Peyer's patch (tissue), 4 donors: Measurements from ENCODE around the gene SURF1. TPM values are rescaled to one million over a fixed set of nuclear protein-coding genes. Genes with fewer than 3 reads are reported as not detected.
"Not testable (repeated sequence)": the region's sequence is repeated elsewhere in the genome, so short reads cannot be mapped to it uniquely, and the experiment has no call there.

Experiments
- DNase-seq, 3 donors: peaks; one replicate each; pipeline ENCODE4 v3.0.0-alpha.2; 2017 to 2019
- H3K27ac ChIP-seq, 4 donors: fragments of 200-600 bp; sonication (generic); one replicate each; pipeline ENCODE4 v1.5.1; 2016 to 2019
- H3K27me3 ChIP-seq, 2 donors: fragments of 200-600 bp; sonication (generic); one replicate each; pipeline ENCODE4 v1.5.1; 2019
- H3K36me3 ChIP-seq, 3 donors: fragments of 200-600 bp; sonication (generic); one replicate each; pipeline ENCODE4 v1.5.1; 2016 to 2019
- H3K4me1 ChIP-seq, 4 donors: fragments of 200-600 bp; sonication (generic); one replicate each; pipeline ENCODE4 v1.5.1; 2016 to 2019
- H3K4me3 ChIP-seq, 4 donors: fragments of 200-600 bp; sonication (generic); 1 replicate in 3 of 4; 2 replicates in 1 of 4; pipeline ENCODE4 v1.5.1; 2016 to 2019; ENCODE audit warnings: mild to moderate bottlenecking in 1 of 4
- H3K9me3 ChIP-seq, 4 donors: fragments of 200-600 bp; sonication (generic); one replicate each; pipeline ENCODE4 v1.5.1; 2016 to 2019; ENCODE audit warnings: mild to moderate bottlenecking in 1 of 4
- CTCF ChIP-seq, 6 experiments: fragments of 450-650 bp in 4 of 6; fragments of 200-600 bp in 2 of 6; sonication (generic) in 1 of 6; IDR thresholded peaks; one replicate each; pipeline ENCODE4 v1.5.1; 2017 to 2019; ENCODE audit warnings: antibody characterized with exemption in 6 of 6, mild to moderate bottlenecking in 3 of 6, moderate library complexity in 1 of 6
- POLR2A ChIP-seq, 2 donors: fragments of 450-650 bp; IDR thresholded peaks; one replicate each; pipeline ENCODE4 v1.5.1; 2017; ENCODE audit warnings: antibody characterized with exemption in 2 of 2, mild to moderate bottlenecking in 2 of 2, moderate library complexity in 2 of 2
- total RNA-seq, 4 donors: library from RNA; depleted of rRNA; stranded (reverse); fragments of >200 nt; gene quantifications; one replicate each; pipeline ENCODE4 v1.1.0, GENCODE V29; 2016

The SURF1 gene
- total RNA-seq, 4 donors from 2014 or later, result 41.2 to 75.1 (median 53.4) TPM

GRCh38 chr9:133322701-133323100, 33.6 kb downstream of the SURF1 start:
- no peak overlapping the region for H3K27ac ChIP-seq
- no peaks in the 10 kb centered on the region for H3K36me3 ChIP-seq
- peak in 1 of 3 donors; percentile 19 for DNase-seq
- H3K4me3 ChIP-seq, result no peak overlapping the region
- H3K9me3 ChIP-seq, result no peaks in the 10 kb centered on the region
- TF ChIP-seq CTCF (IDR thresholded peaks at IDR 0.05) (no peak), POLR2A (IDR thresholded peaks at IDR 0.05) (no peak)
- H3K27me3 ChIP-seq, result no peaks in the 10 kb centered on the region
- no peaks in the 10 kb centered on the region for H3K4me1 ChIP-seq

- TF ChIP-seq POLR2A (IDR thresholded peaks at IDR 0.05) (no peak), CTCF (IDR thresholded peaks at IDR 0.05) (no peak)
- no peaks in the 10 kb centered on the region for H3K9me3 ChIP-seq
- H3K4me3 ChIP-seq, result no peak overlapping the region
- no peaks in the 10 kb centered on the region for H3K36me3 ChIP-seq
- H3K27me3 ChIP-seq, result no peaks in the 10 kb centered on the region
- no peak overlapping the region for H3K27ac ChIP-seq
- peak in 2 of 3 donors; percentile 0 to 18 for DNase-seq
- H3K4me1 ChIP-seq, result no peaks in the 10 kb centered on the region
Measured at GRCh38 chr9:133321411-133321935, 34.8 kb downstream of the SURF1 start.

- peak in 2 of 3 donors; percentile 11 to 28 for DNase-seq
- TF ChIP-seq POLR2A (IDR thresholded peaks at IDR 0.05) (no peak), CTCF (IDR thresholded peaks at IDR 0.05) (no peak)
- no peaks in the 10 kb centered on the region for H3K27me3 ChIP-seq
Measured at GRCh38 chr9:133320421-133320881, 35.8 kb downstream of the SURF1 start.

GRCh38 chr9:133317551-133317950, 38.7 kb downstream of the SURF1 start:
- not testable (repeated sequence) for H3K9me3 ChIP-seq, H3K36me3 ChIP-seq

More at GRCh38 chr9:133320421-133320881, 35.8 kb downstream of the SURF1 start:
- Histone ChIP-seq H3K4me1 (no peaks in the 10 kb centered on the region), H3K36me3 (no peaks in the 10 kb centered on the region), H3K4me3 (no peak overlapping the region), H3K27ac (no peak overlapping the region), H3K9me3 (no peaks in the 10 kb centered on the region)

GRCh38 chr9:133315997-133316396, 40.3 kb downstream of the SURF1 start:
- Histone ChIP-seq H3K4me3 (no peak overlapping the region), H3K9me3 (no peaks in the 10 kb centered on the region), H3K36me3 (no peaks in the 10 kb centered on the region), H3K4me1 (no peaks in the 10 kb centered on the region), H3K27me3 (no peaks in the 10 kb centered on the region), H3K27ac (no peak overlapping the region)
- no peak for DNase-seq
- TF ChIP-seq CTCF (IDR thresholded peaks at IDR 0.05) (no peak), POLR2A (IDR thresholded peaks at IDR 0.05) (no peak)

More at GRCh38 chr9:133317551-133317950, 38.7 kb downstream of the SURF1 start:
- DNase-seq, result peak in 1 of 3 donors; percentile 32
- not testable (repeated sequence) for H3K27ac ChIP-seq, H3K4me3 ChIP-seq, H3K27me3 ChIP-seq, H3K4me1 ChIP-seq

- H3K36me3 ChIP-seq, result no peaks in the 10 kb centered on the region
- TF ChIP-seq POLR2A (IDR thresholded peaks at IDR 0.05), result no peak
- TF ChIP-seq CTCF (IDR thresholded peaks at IDR 0.05), result no peak
- H3K27ac ChIP-seq, result no peak overlapping the region
- H3K9me3 ChIP-seq, result no peaks in the 10 kb centered on the region
- no peak for DNase-seq
- no peak overlapping the region for H3K4me3 ChIP-seq
- H3K4me1 ChIP-seq, result no peaks in the 10 kb centered on the region
- H3K27me3 ChIP-seq, result no peaks in the 10 kb centered on the region
Measured at GRCh38 chr9:133309608-133310007, 46.7 kb downstream of the SURF1 start.
